Measurements from ENCODE around the gene LNPEP. TPM values are rescaled to one million over a fixed set of nuclear protein-coding genes. Genes with fewer than 3 reads are reported as not detected.
A peak's percentile ranks its signal among the peaks of the same experiment; 100 is the strongest.

LNPEP gene
- total and polyA plus RNA-seq, 2 of the 13 experiments (the other 11 are each of a cell fraction or from before 2014, with no cell fraction given) = 8.0 to 16.9 TPM

DNA sequence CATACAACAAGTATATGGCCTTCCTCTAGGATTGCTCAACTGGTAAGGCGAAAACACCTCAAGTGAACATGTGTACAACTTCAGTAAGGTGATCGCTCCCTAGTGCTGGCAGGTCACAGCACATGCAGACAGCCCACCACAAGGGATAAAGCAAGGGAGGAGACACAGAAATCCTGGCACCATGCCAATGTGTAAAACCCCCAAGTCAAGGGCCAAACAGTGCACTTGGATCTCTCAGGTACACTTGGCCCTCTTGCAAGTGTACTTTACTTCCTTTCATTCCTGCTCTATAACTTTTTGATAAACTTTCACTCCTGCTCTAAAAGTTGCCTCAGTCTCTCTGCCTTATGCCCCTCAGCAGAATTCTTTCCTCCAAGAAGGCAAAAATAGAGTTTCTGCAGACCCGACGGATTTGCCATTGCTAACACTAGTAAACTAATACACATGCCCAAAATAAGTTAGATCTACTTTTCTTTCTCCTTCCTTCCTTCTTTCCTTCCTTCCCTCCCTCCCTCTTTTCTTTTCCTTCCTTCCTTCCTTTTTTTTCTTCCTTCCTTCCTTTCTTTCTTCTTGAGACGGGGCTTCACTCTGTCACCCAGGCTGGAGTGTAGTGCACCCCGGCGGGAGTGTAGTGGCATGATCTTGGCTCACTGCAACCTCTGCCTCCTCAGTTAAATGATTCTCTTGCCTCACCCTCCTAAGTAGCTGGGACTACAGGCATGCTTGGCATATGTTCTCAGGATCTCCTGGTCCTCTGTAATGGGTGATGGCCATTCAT is 6.8 kb upstream of the LNPEP start:
- no peak overlapping the region for H3K9ac ChIP-seq (ENCODE audit: insufficient read depth, low read depth, low read length)
- FAIRE-seq (no peak), ATAC-seq (no peak), DNase-seq (ENCODE audit: low spot score) (no peak)
- no peaks in the 10 kb centered on the region for H3K36me3 ChIP-seq (replicated peaks in 1 of 2; ENCODE audit: control insufficient read depth in 1 of 2, insufficient read depth in 2 of 2, low read length in 2 of 2)
- no peaks in the 10 kb centered on the region for H4K20me1 ChIP-seq (ENCODE audit: insufficient read depth, low read length)
- H3K27ac ChIP-seq (ENCODE audit: extremely low read length, insufficient read depth, low read length) = no peak overlapping the region
- peaks cover 16% of the 10 kb centered on the region for H3K4me1 ChIP-seq (ENCODE audit: insufficient read depth, low read length)
- intact Hi-C loops (cut with micrococcal nuclease; ENCODE audit: unreplicated experiment) (no loop called here), in situ Hi-C loops (cut with HindIII; ENCODE audit: extremely low pct_ligation_motif_present, low pct_unique_long_range_greater_than_20kb) (no loop called here)
- no peak overlapping the region for H3K4me3 ChIP-seq (replicated peaks in 1 of 3; ENCODE audit: insufficient read depth in 1 of 3, low read depth in 2 of 3, low read length in 3 of 3)
- H3K9me3 ChIP-seq (ENCODE audit: low read length) = no peaks in the 10 kb centered on the region
- H3K79me2 ChIP-seq (ENCODE audit: insufficient read depth, low read length) = no peaks in the 10 kb centered on the region
- no peak overlapping the region for H2AFZ ChIP-seq (ENCODE audit: low read length)
- no TSS peak for BruUV-seq (replicated peaks)
- 93% methylated on average over 6 of the region's 7 CpGs for WGBS (ENCODE audit: low lambda C conversion rate)
- TF ChIP-seq LCORL (IDR thresholded peaks at IDR 0.05) (peak; percentile 87), LCORL (CRISPR knock-in tag; IDR thresholded peaks at IDR 0.05) (no peak)
- TF ChIP-seq, protein P1, sequence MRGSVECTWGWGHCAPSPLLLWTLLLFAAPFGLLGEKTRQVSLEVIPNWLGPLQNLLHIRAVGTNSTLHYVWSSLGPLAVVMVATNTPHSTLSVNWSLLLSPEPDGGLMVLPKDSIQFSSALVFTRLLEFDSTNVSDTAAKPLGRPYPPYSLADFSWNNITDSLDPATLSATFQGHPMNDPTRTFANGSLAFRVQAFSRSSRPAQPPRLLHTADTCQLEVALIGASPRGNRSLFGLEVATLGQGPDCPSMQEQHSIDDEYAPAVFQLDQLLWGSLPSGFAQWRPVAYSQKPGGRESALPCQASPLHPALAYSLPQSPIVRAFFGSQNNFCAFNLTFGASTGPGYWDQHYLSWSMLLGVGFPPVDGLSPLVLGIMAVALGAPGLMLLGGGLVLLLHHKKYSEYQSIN (CRISPR knock-in tag; IDR thresholded peaks at IDR 0.05; ENCODE audit: borderline replicate concordance) = no peak
- ChIA-PET POLR2A (no interaction called here), CTCF (ENCODE audit: low intra/inter-chr PET ratio, low total read pairs) (no interaction called here)
- no peak overlapping the region for H3K4me2 ChIP-seq (ENCODE audit: low read depth, low read length)
- no peaks in the 10 kb centered on the region for H3K27me3 ChIP-seq (ENCODE audit: control insufficient read depth in 1 of 2, insufficient read depth in 2 of 2, low read length in 2 of 2)

DNA sequence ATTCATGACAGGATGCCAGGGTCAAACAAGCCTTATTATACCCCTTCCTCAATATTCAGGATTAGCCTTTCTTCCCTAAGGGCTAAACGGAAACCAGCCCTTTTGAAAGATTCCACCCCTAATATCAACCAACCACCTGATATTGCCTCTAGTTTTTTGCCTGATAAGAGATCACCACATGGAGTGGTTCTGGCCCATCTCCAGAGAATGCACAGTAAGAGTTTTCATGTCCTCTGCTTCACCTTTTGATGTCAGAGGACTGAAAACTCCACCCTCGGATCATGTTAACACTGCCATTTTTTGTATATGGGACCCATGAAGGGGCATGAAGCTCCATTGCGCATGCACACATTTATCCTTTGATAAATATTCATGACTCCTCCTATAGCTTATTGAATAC is 5.8 kb upstream of the LNPEP start:
- ATAC-seq (no peak), DNase-seq (ENCODE audit: low spot score) (no peak), FAIRE-seq (no peak)
- Histone ChIP-seq H3K79me2 (ENCODE audit: insufficient read depth, low read length) (no peaks in the 10 kb centered on the region), H3K4me1 (ENCODE audit: insufficient read depth, low read length) (peaks cover 12% of the 10 kb centered on the region), H3K27me3 (ENCODE audit: control insufficient read depth in 1 of 2, insufficient read depth in 2 of 2, low read length in 2 of 2) (no peaks in the 10 kb centered on the region), H3K27ac (ENCODE audit: extremely low read length, insufficient read depth, low read length) (no peak overlapping the region), H3K4me2 (ENCODE audit: low read depth, low read length) (no peak overlapping the region), H2AFZ (ENCODE audit: low read length) (no peak overlapping the region), H3K36me3 (replicated peaks in 1 of 2; ENCODE audit: control insufficient read depth in 1 of 2, insufficient read depth in 2 of 2, low read length in 2 of 2) (no peaks in the 10 kb centered on the region), H3K4me3 (replicated peaks in 1 of 3; ENCODE audit: insufficient read depth in 1 of 3, low read depth in 2 of 3, low read length in 3 of 3) (no peak overlapping the region), H3K9me3 (ENCODE audit: low read length) (no peaks in the 10 kb centered on the region), H3K9ac (ENCODE audit: insufficient read depth, low read depth, low read length) (no peak overlapping the region), H4K20me1 (ENCODE audit: insufficient read depth, low read length) (no peaks in the 10 kb centered on the region)
- 96% methylated on average over 3 of the region's 3 CpGs for WGBS (ENCODE audit: low lambda C conversion rate)
- ChIA-PET POLR2A (no interaction called here), CTCF (ENCODE audit: low intra/inter-chr PET ratio, low total read pairs) (no interaction called here)
- in situ Hi-C loops (cut with HindIII; ENCODE audit: extremely low pct_ligation_motif_present, low pct_unique_long_range_greater_than_20kb) (no loop called here), intact Hi-C loops (cut with micrococcal nuclease; ENCODE audit: unreplicated experiment) (no loop called here)
- no TSS peak for BruUV-seq (replicated peaks)
- TF ChIP-seq GATAD1 (CRISPR knock-in tag; IDR thresholded peaks at IDR 0.05) = no peak
- no peak for TF ChIP-seq ZNF878 (CRISPR knock-in tag; IDR thresholded peaks at IDR 0.05)
- TF ChIP-seq, protein P2, sequence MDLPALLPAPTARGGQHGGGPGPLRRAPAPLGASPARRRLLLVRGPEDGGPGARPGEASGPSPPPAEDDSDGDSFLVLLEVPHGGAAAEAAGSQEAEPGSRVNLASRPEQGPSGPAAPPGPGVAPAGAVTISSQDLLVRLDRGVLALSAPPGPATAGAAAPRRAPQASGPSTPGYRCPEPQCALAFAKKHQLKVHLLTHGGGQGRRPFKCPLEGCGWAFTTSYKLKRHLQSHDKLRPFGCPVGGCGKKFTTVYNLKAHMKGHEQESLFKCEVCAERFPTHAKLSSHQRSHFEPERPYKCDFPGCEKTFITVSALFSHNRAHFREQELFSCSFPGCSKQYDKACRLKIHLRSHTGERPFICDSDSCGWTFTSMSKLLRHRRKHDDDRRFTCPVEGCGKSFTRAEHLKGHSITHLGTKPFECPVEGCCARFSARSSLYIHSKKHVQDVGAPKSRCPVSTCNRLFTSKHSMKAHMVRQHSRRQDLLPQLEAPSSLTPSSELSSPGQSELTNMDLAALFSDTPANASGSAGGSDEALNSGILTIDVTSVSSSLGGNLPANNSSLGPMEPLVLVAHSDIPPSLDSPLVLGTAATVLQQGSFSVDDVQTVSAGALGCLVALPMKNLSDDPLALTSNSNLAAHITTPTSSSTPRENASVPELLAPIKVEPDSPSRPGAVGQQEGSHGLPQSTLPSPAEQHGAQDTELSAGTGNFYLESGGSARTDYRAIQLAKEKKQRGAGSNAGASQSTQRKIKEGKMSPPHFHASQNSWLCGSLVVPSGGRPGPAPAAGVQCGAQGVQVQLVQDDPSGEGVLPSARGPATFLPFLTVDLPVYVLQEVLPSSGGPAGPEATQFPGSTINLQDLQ (CRISPR knock-in tag; IDR thresholded peaks at IDR 0.05) = no peak
- TF ChIP-seq HNRNPL (IDR thresholded peaks at IDR 0.05; ENCODE audit: low read depth, low read length) = no peak
- TF ChIP-seq ZFP41 (CRISPR knock-in tag; IDR thresholded peaks at IDR 0.05; ENCODE audit: borderline replicate concordance) = no peak
- TF ChIP-seq SIX1 (CRISPR knock-in tag; IDR thresholded peaks at IDR 0.05; ENCODE audit: borderline replicate concordance) = no peak
- no peak for TF ChIP-seq NFE2L2 (IDR thresholded peaks at IDR 0.05; ENCODE audit: low read length)
- TF ChIP-seq SMAD9 (CRISPR knock-in tag; IDR thresholded peaks at IDR 0.05) = no peak
- TF ChIP-seq ZNF124 (CRISPR knock-in tag; IDR thresholded peaks at IDR 0.05) = no peak
- TF ChIP-seq, protein P3, sequence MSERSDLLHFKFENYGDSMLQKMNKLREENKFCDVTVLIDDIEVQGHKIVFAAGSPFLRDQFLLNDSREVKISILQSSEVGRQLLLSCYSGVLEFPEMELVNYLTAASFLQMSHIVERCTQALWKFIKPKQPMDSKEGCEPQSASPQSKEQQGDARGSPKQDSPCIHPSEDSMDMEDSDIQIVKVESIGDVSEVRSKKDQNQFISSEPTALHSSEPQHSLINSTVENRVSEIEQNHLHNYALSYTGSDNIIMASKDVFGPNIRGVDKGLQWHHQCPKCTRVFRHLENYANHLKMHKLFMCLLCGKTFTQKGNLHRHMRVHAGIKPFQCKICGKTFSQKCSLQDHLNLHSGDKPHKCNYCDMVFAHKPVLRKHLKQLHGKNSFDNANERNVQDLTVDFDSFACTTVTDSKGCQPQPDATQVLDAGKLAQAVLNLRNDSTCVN (CRISPR knock-in tag; IDR thresholded peaks at IDR 0.05; ENCODE audit: borderline replicate concordance) = no peak
- TF ChIP-seq, protein P4, sequence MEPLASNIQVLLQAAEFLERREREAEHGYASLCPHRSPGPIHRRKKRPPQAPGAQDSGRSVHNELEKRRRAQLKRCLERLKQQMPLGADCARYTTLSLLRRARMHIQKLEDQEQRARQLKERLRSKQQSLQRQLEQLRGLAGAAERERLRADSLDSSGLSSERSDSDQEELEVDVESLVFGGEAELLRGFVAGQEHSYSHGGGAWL (CRISPR knock-in tag; IDR thresholded peaks at IDR 0.05) = no peak

Data from HepG2 (cell line).